NCI-H510A (cell line): Measurements from ENCODE around the gene UBXN1.

Experiments
- DNase-seq: peaks from one replicate; lab custom pipeline; 2025; lab: John Stamatoyannopoulos, UW

UBXN1 gene

GRCh38 chr11:62645946-62646824, 32.7 kb downstream of the UBXN1 start, which contains the start of gene GANAB:
Gene GANAB (minus strand): TSS chr11:62646613. CDS start chr11:62646599, 14 bp downstream.
- peak; percentile 98 for DNase-seq

- DNase-seq: no peak
Observed at GRCh38 chr11:62645671-62645945, 33.3 kb downstream of the UBXN1 start.

GRCh38 chr11:62644220-62644619, 34.7 kb downstream of the UBXN1 start:
- DNase-seq: no peak

GRCh38 chr11:62632492-62632891, 46.4 kb downstream of the UBXN1 start:
- no peak for DNase-seq

- no peak for DNase-seq
Observed at GRCh38 chr11:62627713-62628112, 51.2 kb downstream of the UBXN1 start.
